Ishikawa (cell line): Measurements from ENCODE around the gene SNRPB2.

Experiments
- CEBPB ChIP-seq: IDR thresholded peaks from 2 replicates; pipeline ENCODE4 v1.6.1; 2012
- CREB1 ChIP-seq: IDR thresholded peaks from 2 replicates; pipeline ENCODE4 v1.6.1; 2012; ENCODE audit warnings: low read depth
- EGR1 ChIP-seq: IDR thresholded peaks from 2 replicates; pipeline ENCODE4 v1.6.1; 2012
- EP300 ChIP-seq: IDR thresholded peaks from 2 replicates; pipeline ENCODE4 v1.6.1; 2012; ENCODE audit warnings: borderline replicate concordance
- FOXM1 ChIP-seq: IDR thresholded peaks from 2 replicates; pipeline ENCODE4 v1.6.1; 2012; ENCODE audit warnings: low read depth, borderline replicate concordance
- MAX ChIP-seq: IDR thresholded peaks from 2 replicates; pipeline ENCODE4 v1.6.1; 2012
- NFIC ChIP-seq: IDR thresholded peaks from 2 replicates; pipeline ENCODE4 v1.6.1; 2012
- RAD21 ChIP-seq: IDR thresholded peaks from 2 replicates; pipeline ENCODE4 v1.6.1; 2012; ENCODE audit warnings: low read depth
- REST ChIP-seq: IDR thresholded peaks from 2 replicates; pipeline ENCODE4 v1.6.1; 2012; ENCODE audit warnings: low read depth, mild to moderate bottlenecking
- TAF1 ChIP-seq: IDR thresholded peaks from 2 replicates; pipeline ENCODE4 v1.6.1; 2012; ENCODE audit warnings: low read depth, mild to moderate bottlenecking
- TCF12 ChIP-seq: IDR thresholded peaks from 2 replicates; pipeline ENCODE4 v1.6.1; 2012; ENCODE audit warnings: low read depth
- TEAD4 ChIP-seq: IDR thresholded peaks from 2 replicates; pipeline ENCODE4 v1.6.1; 2012
- USF1 ChIP-seq: IDR thresholded peaks from 2 replicates; pipeline ENCODE4 v1.6.1; 2012
- YY1 ChIP-seq: IDR thresholded peaks from 2 replicates; pipeline ENCODE4 v1.6.1; 2012; ENCODE audit warnings: low read depth
- ZBTB7A ChIP-seq: IDR thresholded peaks from 2 replicates; pipeline ENCODE4 v1.6.1; 2012; ENCODE audit warnings: low read depth

SNRPB2 gene

GRCh38 chr20:16745204-16745603 lies 15.4 kb downstream of the SNRPB2 start:
- TF ChIP-seq TAF1 (no peak), YY1 (no peak), CEBPB (no peak), NFIC (no peak), ZBTB7A (no peak), CREB1 (no peak)

- TF ChIP-seq MAX (no peak), FOXM1 (no peak), EP300 (no peak), EGR1 (no peak), NFIC (no peak), ZBTB7A (no peak), USF1 (no peak), TAF1 (no peak), CEBPB (no peak), TEAD4 (no peak), YY1 (no peak), RAD21 (no peak), REST (no peak), CREB1 (no peak), TCF12 (no peak)
Observed at GRCh38 chr20:16747291-16747811, 17.5 kb downstream of the SNRPB2 start.

- TF ChIP-seq EGR1 = no peak
- TF ChIP-seq ZBTB7A = no peak
- no peak for TF ChIP-seq EP300
- TF ChIP-seq FOXM1 = no peak
- no peak for TF ChIP-seq TCF12
- TF ChIP-seq CEBPB = no peak
- TF ChIP-seq NFIC = no peak
- TF ChIP-seq RAD21 = no peak
- TF ChIP-seq CREB1 = no peak
- no peak for TF ChIP-seq TAF1
- TF ChIP-seq REST = no peak
- no peak for TF ChIP-seq USF1
- TF ChIP-seq MAX = no peak
- TF ChIP-seq TEAD4 = no peak
- TF ChIP-seq YY1 = no peak
Observed at GRCh38 chr20:16748308-16748900, 18.6 kb downstream of the SNRPB2 start, which contains the start of gene OTOR. TSS of gene OTOR (plus strand) at chr20:16748358. CDS start at chr20:16748402, 44 bp downstream.

GRCh38 chr20:16749573-16749972 lies 19.7 kb downstream of the SNRPB2 start:
- TF ChIP-seq REST (no peak), YY1 (no peak), TCF12 (no peak), TAF1 (no peak), MAX (no peak), FOXM1 (no peak)
